ENCODE data around the gene PKD1.

Gene PKD1

GRCh38 chr16:2087748-2088631 lies 47.7 kb downstream of the PKD1 start (continued):
- peak; percentile 88 for TF ChIP-seq ZFHX2 (tag by site-specific recombination; conservative IDR thresholded peaks at IDR 0.05)
- TF ChIP-seq, protein P1, sequence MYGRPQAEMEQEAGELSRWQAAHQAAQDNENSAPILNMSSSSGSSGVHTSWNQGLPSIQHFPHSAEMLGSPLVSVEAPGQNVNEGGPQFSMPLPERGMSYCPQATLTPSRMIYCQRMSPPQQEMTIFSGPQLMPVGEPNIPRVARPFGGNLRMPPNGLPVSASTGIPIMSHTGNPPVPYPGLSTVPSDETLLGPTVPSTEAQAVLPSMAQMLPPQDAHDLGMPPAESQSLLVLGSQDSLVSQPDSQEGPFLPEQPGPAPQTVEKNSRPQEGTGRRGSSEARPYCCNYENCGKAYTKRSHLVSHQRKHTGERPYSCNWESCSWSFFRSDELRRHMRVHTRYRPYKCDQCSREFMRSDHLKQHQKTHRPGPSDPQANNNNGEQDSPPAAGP (tag by site-specific recombination; IDR thresholded peaks at IDR 0.05): no peak
- TF ChIP-seq ZNF16 (tag by site-specific recombination; IDR thresholded peaks at IDR 0.05; ENCODE audit: low read depth): no peak
- 0 out of 2 replicates have a peak, but pooled peaks have one; percentile 3 for TF ChIP-seq KLF8 (tag by site-specific recombination; IDR thresholded peaks at IDR 0.05)
- TF ChIP-seq, protein P2, sequence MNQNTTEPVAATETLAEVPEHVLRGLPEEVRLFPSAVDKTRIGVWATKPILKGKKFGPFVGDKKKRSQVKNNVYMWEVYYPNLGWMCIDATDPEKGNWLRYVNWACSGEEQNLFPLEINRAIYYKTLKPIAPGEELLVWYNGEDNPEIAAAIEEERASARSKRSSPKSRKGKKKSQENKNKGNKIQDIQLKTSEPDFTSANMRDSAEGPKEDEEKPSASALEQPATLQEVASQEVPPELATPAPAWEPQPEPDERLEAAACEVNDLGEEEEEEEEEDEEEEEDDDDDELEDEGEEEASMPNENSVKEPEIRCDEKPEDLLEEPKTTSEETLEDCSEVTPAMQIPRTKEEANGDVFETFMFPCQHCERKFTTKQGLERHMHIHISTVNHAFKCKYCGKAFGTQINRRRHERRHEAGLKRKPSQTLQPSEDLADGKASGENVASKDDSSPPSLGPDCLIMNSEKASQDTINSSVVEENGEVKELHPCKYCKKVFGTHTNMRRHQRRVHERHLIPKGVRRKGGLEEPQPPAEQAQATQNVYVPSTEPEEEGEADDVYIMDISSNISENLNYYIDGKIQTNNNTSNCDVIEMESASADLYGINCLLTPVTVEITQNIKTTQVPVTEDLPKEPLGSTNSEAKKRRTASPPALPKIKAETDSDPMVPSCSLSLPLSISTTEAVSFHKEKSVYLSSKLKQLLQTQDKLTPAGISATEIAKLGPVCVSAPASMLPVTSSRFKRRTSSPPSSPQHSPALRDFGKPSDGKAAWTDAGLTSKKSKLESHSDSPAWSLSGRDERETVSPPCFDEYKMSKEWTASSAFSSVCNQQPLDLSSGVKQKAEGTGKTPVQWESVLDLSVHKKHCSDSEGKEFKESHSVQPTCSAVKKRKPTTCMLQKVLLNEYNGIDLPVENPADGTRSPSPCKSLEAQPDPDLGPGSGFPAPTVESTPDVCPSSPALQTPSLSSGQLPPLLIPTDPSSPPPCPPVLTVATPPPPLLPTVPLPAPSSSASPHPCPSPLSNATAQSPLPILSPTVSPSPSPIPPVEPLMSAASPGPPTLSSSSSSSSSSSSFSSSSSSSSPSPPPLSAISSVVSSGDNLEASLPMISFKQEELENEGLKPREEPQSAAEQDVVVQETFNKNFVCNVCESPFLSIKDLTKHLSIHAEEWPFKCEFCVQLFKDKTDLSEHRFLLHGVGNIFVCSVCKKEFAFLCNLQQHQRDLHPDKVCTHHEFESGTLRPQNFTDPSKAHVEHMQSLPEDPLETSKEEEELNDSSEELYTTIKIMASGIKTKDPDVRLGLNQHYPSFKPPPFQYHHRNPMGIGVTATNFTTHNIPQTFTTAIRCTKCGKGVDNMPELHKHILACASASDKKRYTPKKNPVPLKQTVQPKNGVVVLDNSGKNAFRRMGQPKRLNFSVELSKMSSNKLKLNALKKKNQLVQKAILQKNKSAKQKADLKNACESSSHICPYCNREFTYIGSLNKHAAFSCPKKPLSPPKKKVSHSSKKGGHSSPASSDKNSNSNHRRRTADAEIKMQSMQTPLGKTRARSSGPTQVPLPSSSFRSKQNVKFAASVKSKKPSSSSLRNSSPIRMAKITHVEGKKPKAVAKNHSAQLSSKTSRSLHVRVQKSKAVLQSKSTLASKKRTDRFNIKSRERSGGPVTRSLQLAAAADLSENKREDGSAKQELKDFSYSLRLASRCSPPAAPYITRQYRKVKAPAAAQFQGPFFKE (tag by site-specific recombination; IDR thresholded peaks at IDR 0.05; ENCODE audit: borderline replicate concordance): no peak
- TF ChIP-seq ZNF514 (tag by site-specific recombination; IDR thresholded peaks at IDR 0.05): no peak
- no peak for TF ChIP-seq ZNF768 (tag by site-specific recombination; IDR thresholded peaks at IDR 0.05)
- TF ChIP-seq ZEB2 (tag by site-specific recombination; IDR thresholded peaks at IDR 0.05): no peak
- no peak for TF ChIP-seq ZSCAN16 (tag by site-specific recombination; IDR thresholded peaks at IDR 0.05)
- TF ChIP-seq ZNF555 (tag by site-specific recombination; conservative IDR thresholded peaks at IDR 0.05): no peak
- no peak for TF ChIP-seq ZNF146 (tag by site-specific recombination; IDR thresholded peaks at IDR 0.05)
- TF ChIP-seq, protein P3, sequence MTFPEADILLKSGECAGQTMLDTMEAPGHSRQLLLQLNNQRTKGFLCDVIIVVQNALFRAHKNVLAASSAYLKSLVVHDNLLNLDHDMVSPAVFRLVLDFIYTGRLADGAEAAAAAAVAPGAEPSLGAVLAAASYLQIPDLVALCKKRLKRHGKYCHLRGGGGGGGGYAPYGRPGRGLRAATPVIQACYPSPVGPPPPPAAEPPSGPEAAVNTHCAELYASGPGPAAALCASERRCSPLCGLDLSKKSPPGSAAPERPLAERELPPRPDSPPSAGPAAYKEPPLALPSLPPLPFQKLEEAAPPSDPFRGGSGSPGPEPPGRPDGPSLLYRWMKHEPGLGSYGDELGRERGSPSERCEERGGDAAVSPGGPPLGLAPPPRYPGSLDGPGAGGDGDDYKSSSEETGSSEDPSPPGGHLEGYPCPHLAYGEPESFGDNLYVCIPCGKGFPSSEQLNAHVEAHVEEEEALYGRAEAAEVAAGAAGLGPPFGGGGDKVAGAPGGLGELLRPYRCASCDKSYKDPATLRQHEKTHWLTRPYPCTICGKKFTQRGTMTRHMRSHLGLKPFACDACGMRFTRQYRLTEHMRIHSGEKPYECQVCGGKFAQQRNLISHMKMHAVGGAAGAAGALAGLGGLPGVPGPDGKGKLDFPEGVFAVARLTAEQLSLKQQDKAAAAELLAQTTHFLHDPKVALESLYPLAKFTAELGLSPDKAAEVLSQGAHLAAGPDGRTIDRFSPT (tag by site-specific recombination; IDR thresholded peaks at IDR 0.05): peak; percentile 30; the same call in 1 of the 2 replicates
- TF ChIP-seq ZNF501 (tag by site-specific recombination; IDR thresholded peaks at IDR 0.05): no peak
- TF ChIP-seq ZNF600 (tag by site-specific recombination; IDR thresholded peaks at IDR 0.05): peak; percentile 50
- no peak for TF ChIP-seq REST (tag by site-specific recombination; IDR thresholded peaks at IDR 0.05)
- TF ChIP-seq ZBTB21 (tag by site-specific recombination; IDR thresholded peaks at IDR 0.05): no peak
- TF ChIP-seq ZNF121 (tag by site-specific recombination; IDR thresholded peaks at IDR 0.05): no peak
- TF ChIP-seq ZBTB11 (tag by site-specific recombination; conservative IDR thresholded peaks at IDR 0.05; ENCODE audit: low read depth): no peak
- TF ChIP-seq MZF1 (tag by site-specific recombination; IDR thresholded peaks at IDR 0.05; ENCODE audit: borderline replicate concordance): no peak
- TF ChIP-seq, protein P4, sequence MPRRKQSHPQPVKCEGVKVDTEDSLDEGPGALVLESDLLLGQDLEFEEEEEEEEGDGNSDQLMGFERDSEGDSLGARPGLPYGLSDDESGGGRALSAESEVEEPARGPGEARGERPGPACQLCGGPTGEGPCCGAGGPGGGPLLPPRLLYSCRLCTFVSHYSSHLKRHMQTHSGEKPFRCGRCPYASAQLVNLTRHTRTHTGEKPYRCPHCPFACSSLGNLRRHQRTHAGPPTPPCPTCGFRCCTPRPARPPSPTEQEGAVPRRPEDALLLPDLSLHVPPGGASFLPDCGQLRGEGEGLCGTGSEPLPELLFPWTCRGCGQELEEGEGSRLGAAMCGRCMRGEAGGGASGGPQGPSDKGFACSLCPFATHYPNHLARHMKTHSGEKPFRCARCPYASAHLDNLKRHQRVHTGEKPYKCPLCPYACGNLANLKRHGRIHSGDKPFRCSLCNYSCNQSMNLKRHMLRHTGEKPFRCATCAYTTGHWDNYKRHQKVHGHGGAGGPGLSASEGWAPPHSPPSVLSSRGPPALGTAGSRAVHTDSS (tag by site-specific recombination; IDR thresholded peaks at IDR 0.05): no peak
- peak; percentile 83 for TF ChIP-seq EGR2 (tag by site-specific recombination; IDR thresholded peaks at IDR 0.05; ENCODE audit: low read depth)
